Stomach smooth muscle (tissue), 2 donors: Measurements from ENCODE around the gene TULP4.

Experiments used
- H3K27ac ChIP-seq: one replicate; pipeline ENCODE4 v1.7.0; 2013; ENCODE audit warnings: mild to moderate bottlenecking, low read length, inconsistent platforms
- H3K27me3 ChIP-seq, 2 donors: one replicate each; pipeline ENCODE4 v1.7.0; 2013; ENCODE audit warnings: low read length in 2 of 2; ENCODE audit not compliant: insufficient read depth in 2 of 2, control insufficient read depth in 1 of 2
- H3K36me3 ChIP-seq, 2 donors: one replicate each; pipeline ENCODE4 v1.7.0; 2013; ENCODE audit warnings: low read length in 2 of 2; ENCODE audit not compliant: control insufficient read depth in 2 of 2, insufficient read depth in 2 of 2
- H3K4me1 ChIP-seq: one replicate; pipeline ENCODE4 v1.7.0; 2013; ENCODE audit warnings: low read length; ENCODE audit not compliant: control insufficient read depth, insufficient read depth
- H3K4me3 ChIP-seq, 2 donors: one replicate each; pipeline ENCODE4 v1.7.0; 2013; ENCODE audit warnings: low read length in 2 of 2
- H3K9ac ChIP-seq, 2 donors: one replicate each; pipeline ENCODE4 v1.7.0; 2013; ENCODE audit warnings: low read length in 2 of 2, mild to moderate bottlenecking in 1 of 2
- H3K9me3 ChIP-seq, 2 donors: one replicate each; pipeline ENCODE4 v1.7.0; 2013; ENCODE audit warnings: low read length in 2 of 2; ENCODE audit not compliant: control insufficient read depth in 2 of 2
- donor health status: healthy.
- donor health status: Pancreatic carcinoma.

Gene TULP4

DNA sequence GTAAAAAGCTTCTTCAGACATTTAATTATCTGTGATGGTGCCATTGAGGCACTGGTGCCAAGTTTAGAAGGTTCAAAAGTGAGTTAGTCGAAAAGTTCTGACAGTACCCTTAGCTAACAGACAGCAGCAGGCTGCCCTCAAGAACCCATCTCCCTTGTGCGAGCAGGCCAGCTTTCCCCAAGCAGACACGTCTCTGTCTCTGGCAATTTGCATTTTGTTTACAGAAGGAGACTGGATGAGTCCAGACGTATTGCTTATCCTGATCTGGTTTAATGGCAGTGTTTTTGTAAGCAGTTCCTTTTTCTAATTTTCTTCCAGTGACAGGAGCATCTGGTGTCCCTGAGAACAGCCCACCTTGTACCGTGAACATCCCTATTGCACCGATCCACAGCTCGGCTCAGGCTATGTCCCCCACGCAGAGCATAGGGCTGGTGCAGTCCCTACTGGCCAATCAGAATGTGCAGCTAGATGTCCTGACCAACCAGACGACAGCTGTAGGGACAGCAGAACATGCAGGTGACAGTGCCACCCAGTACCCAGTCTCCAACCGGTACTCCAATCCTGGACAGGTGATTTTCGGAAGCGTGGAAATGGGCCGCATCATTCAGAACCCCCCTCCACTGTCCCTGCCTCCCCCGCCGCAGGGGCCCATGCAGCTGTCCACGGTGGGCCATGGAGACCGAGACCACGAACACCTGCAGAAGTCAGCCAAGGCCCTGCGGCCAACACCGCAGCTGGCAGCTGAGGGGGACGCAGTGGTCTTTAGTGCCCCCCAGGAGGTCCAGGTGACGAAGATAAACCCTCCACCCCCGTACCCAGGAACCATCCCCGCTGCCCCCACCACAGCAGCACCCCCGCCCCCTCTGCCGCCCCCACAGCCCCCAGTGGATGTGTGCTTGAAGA is 189.3 kb downstream of the TULP4 start:
- no peaks in the 10 kb centered on the region for H3K27me3 ChIP-seq
- peaks cover 11 to 28% of the 10 kb centered on the region in 2 donors for H3K36me3 ChIP-seq
- H3K9me3 ChIP-seq, result no peaks in the 10 kb centered on the region
- no peak overlapping the region for H3K27ac ChIP-seq
- H3K4me1 ChIP-seq, result no peaks in the 10 kb centered on the region
- H3K4me3 ChIP-seq, result no peak overlapping the region
- H3K9ac ChIP-seq, result no peak overlapping the region

DNA sequence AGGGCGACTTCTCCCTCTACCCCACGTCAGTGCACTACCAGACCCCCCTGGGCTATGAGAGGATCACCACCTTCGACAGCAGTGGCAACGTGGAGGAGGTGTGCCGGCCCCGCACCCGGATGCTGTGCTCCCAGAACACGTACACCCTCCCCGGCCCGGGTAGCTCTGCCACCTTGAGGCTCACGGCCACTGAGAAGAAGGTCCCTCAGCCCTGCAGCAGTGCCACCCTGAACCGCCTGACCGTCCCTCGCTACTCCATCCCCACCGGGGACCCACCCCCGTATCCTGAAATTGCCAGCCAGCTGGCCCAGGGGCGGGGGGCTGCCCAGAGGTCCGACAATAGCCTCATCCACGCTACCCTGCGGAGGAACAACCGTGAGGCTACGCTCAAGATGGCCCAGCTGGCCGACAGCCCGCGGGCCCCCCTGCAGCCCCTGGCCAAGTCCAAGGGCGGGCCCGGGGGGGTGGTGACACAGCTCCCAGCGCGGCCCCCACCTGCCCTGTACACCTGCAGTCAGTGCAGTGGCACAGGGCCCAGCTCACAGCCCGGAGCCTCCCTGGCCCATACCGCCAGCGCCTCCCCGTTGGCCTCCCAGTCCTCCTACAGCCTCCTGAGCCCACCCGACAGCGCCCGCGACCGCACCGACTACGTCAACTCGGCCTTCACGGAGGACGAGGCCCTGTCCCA is 190.1 kb downstream of the TULP4 start:
- Histone ChIP-seq H3K36me3 (peaks cover 16 to 28% of the 10 kb centered on the region in 2 donors), H3K27ac (no peak overlapping the region)

DNA sequence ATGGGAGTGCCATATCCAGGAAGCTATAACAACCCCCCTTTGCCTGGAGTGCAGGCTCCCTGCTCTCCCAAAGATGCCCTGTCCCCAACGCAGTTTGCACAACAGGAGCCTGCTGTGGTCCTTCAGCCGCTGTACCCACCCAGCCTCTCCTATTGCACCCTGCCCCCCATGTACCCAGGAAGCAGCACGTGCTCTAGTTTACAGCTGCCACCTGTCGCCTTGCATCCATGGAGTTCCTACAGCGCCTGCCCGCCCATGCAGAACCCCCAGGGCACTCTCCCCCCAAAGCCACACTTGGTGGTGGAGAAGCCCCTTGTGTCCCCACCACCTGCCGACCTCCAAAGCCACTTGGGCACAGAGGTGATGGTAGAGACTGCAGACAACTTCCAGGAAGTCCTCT is 191.0 kb downstream of the TULP4 start:
- Histone ChIP-seq H3K27me3 (no peaks in the 10 kb centered on the region), H3K36me3 (peaks cover 16 to 28% of the 10 kb centered on the region in 2 donors), H3K4me1 (no peaks in the 10 kb centered on the region), H3K27ac (no peak overlapping the region), H3K4me3 (no peak overlapping the region), H3K9me3 (no peaks in the 10 kb centered on the region), H3K9ac (no peak overlapping the region)

More for the DNA sequence above, 190.1 kb downstream of the TULP4 start:
- Histone ChIP-seq H3K27me3 (no peaks in the 10 kb centered on the region), H3K9ac (no peak overlapping the region), H3K4me3 (no peak overlapping the region), H3K4me1 (no peaks in the 10 kb centered on the region), H3K9me3 (no peaks in the 10 kb centered on the region)

DNA sequence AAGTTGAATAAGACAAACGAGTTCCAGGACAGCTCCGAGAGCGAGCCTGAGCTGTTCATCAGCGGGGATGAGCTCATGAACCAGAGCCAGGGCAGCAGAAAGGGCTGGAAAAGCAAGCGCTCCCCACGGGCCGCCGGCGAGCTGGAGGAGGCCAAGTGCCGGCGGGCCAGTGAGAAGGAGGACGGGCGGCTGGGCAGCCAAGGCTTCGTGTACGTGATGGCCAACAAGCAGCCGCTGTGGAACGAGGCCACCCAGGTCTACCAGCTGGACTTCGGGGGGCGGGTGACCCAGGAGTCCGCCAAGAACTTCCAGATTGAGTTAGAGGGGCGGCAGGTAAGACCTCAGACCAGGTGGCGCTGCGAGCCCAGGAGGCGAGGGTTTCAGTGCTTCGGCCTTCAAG is 191.6 kb downstream of the TULP4 start:
- no peak overlapping the region for H3K9ac ChIP-seq
- no peak overlapping the region for H3K4me3 ChIP-seq
- H3K27me3 ChIP-seq, result no peaks in the 10 kb centered on the region
- no peaks in the 10 kb centered on the region for H3K9me3 ChIP-seq
- peaks cover 16 to 27% of the 10 kb centered on the region in 2 donors for H3K36me3 ChIP-seq
- H3K4me1 ChIP-seq, result no peaks in the 10 kb centered on the region
- no peak overlapping the region for H3K27ac ChIP-seq

DNA sequence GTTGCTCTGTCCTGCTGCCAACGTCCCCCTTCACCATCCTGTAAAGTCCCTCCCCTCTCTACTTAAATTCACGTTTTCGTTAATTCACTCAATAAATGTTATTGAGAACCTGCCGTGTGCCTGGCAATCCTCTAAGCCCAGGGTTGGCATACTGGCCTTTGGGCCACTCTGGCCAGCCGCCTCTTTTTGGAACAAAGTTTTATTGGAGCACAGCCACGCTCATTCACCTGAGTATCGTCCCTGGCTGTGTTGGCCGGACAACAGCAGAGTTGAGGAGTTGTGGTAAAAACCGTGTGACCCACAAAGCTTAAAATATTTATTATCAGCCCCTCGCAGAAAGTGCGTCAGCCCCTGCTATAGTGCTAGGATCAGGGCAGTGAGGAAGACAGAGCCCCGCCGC is 192.9 kb downstream of the TULP4 start:
- Histone ChIP-seq H3K4me1 (no peaks in the 10 kb centered on the region), H3K27me3 (no peaks in the 10 kb centered on the region), H3K27ac (no peak overlapping the region), H3K9ac (no peak overlapping the region), H3K9me3 (no peaks in the 10 kb centered on the region), H3K36me3 (peaks cover 13 to 14% of the 10 kb centered on the region in 2 donors), H3K4me3 (no peak overlapping the region)

DNA sequence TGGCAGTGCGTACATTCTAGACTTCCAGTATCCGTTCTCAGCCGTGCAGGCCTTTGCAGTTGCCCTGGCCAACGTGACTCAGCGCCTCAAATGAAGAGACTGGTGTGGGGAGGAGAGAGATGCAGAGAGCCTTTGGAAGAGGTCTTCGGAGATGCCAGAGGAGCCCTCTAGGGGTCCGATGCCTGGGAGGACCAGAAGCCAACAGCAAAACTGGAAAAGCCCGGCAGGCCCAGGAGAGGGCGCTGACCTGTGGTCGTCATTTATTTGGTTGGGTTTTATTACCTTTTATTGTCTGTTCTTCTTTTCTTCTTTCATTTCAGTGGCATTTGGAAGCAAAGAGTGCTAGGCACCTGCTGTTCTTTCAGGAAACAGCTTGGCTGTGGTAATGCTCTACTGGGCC is 194.3 kb downstream of the TULP4 start:
- peaks cover 3 to 11% of the 10 kb centered on the region in 2 donors for H3K36me3 ChIP-seq
- H3K4me3 ChIP-seq, result no peak overlapping the region
- no peaks in the 10 kb centered on the region for H3K27me3 ChIP-seq
- no peaks in the 10 kb centered on the region for H3K9me3 ChIP-seq
- no peaks in the 10 kb centered on the region for H3K4me1 ChIP-seq
- no peak overlapping the region for H3K9ac ChIP-seq
- no peak overlapping the region for H3K27ac ChIP-seq

DNA sequence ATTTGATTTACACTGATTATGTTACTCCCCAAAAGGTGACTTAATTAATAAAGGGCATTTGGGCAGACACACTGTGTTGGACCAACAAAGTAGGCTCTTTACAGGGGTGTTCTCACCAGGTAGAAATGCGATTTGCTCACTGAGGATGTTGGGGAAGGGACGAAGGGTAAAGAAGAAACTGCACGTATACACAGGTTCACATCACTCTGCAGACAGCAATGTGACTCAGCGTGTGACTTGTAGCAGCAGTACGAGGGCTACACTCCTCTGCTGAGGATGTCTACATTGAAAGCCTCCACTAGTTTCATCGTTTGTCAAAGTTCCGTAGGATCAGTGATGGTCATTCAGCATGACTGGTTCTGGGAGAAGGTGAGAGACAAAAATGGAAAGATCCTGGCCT is 194.9 kb downstream of the TULP4 start:
- H3K4me1 ChIP-seq, result no peaks in the 10 kb centered on the region
- H3K4me3 ChIP-seq, result no peak overlapping the region
- no peaks in the 10 kb centered on the region for H3K27me3 ChIP-seq
- H3K9me3 ChIP-seq, result no peaks in the 10 kb centered on the region
- no peak overlapping the region for H3K9ac ChIP-seq
- H3K36me3 ChIP-seq, result peaks cover 0 to 9% of the 10 kb centered on the region in 2 donors
- no peak overlapping the region for H3K27ac ChIP-seq

DNA sequence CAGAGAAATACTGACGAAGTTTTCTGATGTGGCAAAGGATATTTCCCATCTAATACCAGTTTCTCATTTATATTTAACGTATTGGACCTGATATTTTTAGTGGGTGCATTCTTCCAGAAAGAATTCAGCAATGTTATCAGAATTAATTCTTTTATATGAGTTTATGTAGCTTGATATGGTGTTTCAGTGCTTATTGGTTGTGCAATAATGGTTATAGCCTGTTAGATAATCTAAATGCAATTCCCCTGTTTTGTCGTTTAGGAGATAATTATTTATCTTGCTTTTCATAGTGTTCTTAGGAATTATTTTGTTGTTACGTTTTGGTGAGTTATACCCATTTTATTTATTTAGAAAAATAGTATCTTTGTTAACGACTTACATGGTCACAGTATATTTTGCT is 196.2 kb downstream of the TULP4 start:
- Histone ChIP-seq H3K27ac (no peak overlapping the region), H3K9me3 (no peaks in the 10 kb centered on the region), H3K4me3 (no peak overlapping the region), H3K36me3 (peaks cover 0 to 9% of the 10 kb centered on the region in 2 donors), H3K9ac (no peak overlapping the region), H3K27me3 (no peaks in the 10 kb centered on the region), H3K4me1 (no peaks in the 10 kb centered on the region)

DNA sequence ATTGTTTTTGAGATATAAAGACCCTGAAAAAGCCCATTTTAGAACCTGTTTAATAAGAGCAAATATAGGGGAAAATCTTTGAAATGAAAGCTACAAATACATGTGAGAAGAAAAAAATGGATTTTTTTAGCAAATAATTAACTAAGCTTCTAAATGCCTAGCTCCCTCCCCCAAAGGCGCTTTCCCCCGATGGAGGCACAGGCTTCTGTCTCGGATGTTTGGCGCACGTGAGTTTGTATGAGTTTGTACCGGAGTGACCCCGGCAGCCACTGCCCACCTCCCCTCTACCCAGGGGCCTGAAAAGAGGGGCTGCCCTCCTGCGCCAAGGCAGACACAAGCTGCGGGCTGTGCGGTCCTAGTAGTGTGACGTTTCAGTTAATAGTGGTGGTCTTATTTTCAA is 197.2 kb downstream of the TULP4 start:
- Histone ChIP-seq H3K9ac (no peak overlapping the region), H3K4me1 (no peaks in the 10 kb centered on the region), H3K4me3 (no peak overlapping the region), H3K27me3 (no peaks in the 10 kb centered on the region), H3K36me3 (peaks cover 0 to 9% of the 10 kb centered on the region in 2 donors), H3K27ac (no peak overlapping the region), H3K9me3 (no peaks in the 10 kb centered on the region)

DNA sequence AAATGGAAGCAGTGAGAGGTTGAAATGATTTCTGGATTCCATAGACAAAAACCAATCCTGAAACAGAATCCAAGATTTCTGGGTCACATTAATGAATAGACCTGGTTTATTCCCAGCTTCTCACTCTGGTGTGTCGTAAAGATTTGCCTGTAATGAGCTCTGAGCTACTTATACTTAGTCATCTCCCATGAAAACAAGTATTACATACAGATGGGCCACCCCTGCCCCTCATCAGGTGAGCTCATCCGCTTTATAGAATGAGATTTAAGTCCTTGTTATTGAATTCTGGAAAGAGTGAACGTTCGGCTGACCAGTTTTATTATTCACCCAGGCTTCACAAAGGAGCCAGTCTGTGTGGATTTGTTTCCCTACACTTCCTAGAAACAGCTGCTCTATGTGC is 200.5 kb downstream of the TULP4 start:
- peaks cover 0 to 3% of the 10 kb centered on the region in 2 donors for H3K36me3 ChIP-seq
- H3K27me3 ChIP-seq, result peaks cover 10 to 16% of the 10 kb centered on the region in 2 donors
- no peak overlapping the region for H3K9ac ChIP-seq
- H3K4me3 ChIP-seq, result no peak overlapping the region
- no peak overlapping the region for H3K27ac ChIP-seq
- no peaks in the 10 kb centered on the region for H3K9me3 ChIP-seq
- H3K4me1 ChIP-seq, result no peaks in the 10 kb centered on the region

DNA sequence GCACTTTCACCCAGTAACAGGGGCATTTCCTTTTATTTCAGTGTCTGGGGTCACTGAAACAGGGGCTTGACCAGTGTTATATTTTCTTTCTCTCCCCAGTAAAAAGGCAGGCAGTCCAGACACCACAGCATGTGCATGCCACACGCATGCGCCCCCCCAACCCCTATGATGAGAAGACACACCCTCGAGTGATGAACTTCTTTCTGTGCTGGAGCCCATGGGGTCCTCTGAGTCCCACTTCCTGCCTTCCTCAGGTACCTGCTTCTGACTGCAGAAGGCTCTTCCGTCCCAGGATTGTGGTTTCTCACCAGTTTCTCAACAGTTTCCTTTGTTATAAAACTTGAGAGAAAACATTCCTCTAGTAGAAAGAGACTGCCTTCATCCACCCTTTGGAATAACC is 201.9 kb downstream of the TULP4 start:
- no peak overlapping the region for H3K4me3 ChIP-seq
- no peak overlapping the region for H3K9ac ChIP-seq
- no peak overlapping the region for H3K27ac ChIP-seq

More for the DNA sequence above, 201.9 kb downstream of the TULP4 start:
- Histone ChIP-seq H3K9me3 (no peaks in the 10 kb centered on the region), H3K27me3 (peaks cover 15 to 19% of the 10 kb centered on the region in 2 donors), H3K36me3 (peaks cover 0 to 3% of the 10 kb centered on the region in 2 donors), H3K4me1 (peaks cover 3% of the 10 kb centered on the region)
